ENCODE measurements around the gene NUTM1.

DNA sequence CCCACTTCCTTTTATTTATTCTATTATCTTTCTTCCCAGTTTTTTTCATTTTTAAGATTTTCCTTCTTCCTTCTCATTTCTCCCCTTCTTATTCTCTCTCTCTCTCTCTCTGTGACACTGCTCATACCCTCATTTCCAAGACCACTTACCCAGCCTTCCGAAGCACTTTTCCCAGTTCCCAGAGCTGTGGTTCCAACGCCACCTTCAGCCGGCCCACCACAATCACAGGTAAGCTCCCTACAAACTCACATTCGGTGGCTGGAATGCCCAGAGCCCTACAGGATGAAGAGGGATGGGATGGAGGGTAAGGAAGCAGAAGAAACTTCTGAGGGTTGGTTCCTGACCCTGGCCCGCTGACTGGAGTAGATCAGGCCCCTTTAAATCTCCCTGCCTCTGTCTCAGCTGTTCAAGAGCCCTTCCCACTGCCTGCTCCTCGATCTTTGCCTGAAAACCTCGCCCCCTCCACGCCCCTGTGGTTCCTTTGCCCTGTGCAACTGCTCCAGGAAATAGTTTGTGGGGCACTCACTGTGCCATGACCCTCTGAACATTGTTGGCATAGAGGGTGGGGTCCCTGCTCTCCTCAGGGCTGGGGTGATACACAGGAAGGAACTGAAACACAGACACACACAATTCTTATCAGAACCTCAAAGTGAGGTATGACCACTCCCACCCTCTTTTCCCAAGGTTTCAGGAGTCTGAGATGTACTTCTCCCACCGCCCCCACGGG is 19.1 kb downstream of the NUTM1 start:
- TF ChIP-seq, protein P1, sequence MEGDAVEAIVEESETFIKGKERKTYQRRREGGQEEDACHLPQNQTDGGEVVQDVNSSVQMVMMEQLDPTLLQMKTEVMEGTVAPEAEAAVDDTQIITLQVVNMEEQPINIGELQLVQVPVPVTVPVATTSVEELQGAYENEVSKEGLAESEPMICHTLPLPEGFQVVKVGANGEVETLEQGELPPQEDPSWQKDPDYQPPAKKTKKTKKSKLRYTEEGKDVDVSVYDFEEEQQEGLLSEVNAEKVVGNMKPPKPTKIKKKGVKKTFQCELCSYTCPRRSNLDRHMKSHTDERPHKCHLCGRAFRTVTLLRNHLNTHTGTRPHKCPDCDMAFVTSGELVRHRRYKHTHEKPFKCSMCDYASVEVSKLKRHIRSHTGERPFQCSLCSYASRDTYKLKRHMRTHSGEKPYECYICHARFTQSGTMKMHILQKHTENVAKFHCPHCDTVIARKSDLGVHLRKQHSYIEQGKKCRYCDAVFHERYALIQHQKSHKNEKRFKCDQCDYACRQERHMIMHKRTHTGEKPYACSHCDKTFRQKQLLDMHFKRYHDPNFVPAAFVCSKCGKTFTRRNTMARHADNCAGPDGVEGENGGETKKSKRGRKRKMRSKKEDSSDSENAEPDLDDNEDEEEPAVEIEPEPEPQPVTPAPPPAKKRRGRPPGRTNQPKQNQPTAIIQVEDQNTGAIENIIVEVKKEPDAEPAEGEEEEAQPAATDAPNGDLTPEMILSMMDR (conservative IDR thresholded peaks at IDR 0.05; ENCODE audit: low read length), result no peak
- TF ChIP-seq EZH2phosphoT487 (IDR thresholded peaks at IDR 0.05; ENCODE audit: borderline replicate concordance), result no peak
